SK-N-SH treated with all-trans-retinoic acid at 6 μM for 48 hours (cell line): ENCODE data around the gene ITIH1.
"Not testable (repeated sequence)": the region's sequence is repeated elsewhere in the genome, so short reads cannot be mapped to it uniquely, and the experiment has no call there.

Experiments
- RARB ChIP-seq: fragments of 250-450 bp; sonication (Bioruptor Pico); IDR thresholded peaks from 2 replicates; pipeline ENCODE4 v1.8.0; 2021; ENCODE audit warnings: mild to moderate bottlenecking, moderate library complexity
- TCF4 ChIP-seq: fragments of 250-450 bp; sonication (Bioruptor Pico); IDR thresholded peaks from 2 replicates; pipeline ENCODE4 v1.8.0; 2021; ENCODE audit warnings: mild to moderate bottlenecking, moderate library complexity, borderline replicate concordance
- ZFP30 ChIP-seq: fragments of 450-650 bp; formaldehyde crosslinking; IDR thresholded peaks from 2 replicates; pipeline ENCODE4 v1.5.0; 2022; ENCODE audit warnings: mild to moderate bottlenecking, moderate library complexity
- ZNF565 ChIP-seq: fragments of 450-650 bp; formaldehyde crosslinking; conservative IDR thresholded peaks from 2 replicates; pipeline ENCODE4 v1.5.0; 2020; ENCODE audit warnings: low read depth, mild to moderate bottlenecking, moderate library complexity
- ZNF70 ChIP-seq: fragments of 450-650 bp; formaldehyde crosslinking; IDR thresholded peaks from 2 replicates; pipeline ENCODE4 v1.5.0; 2020; ENCODE audit warnings: mild to moderate bottlenecking, moderate library complexity
- TF ChIP-seq, protein P1 (sequence below): fragments of 250-450 bp; sonication (Bioruptor Pico); IDR thresholded peaks from 2 replicates; pipeline ENCODE4 v1.5.1; 2020; ENCODE audit warnings: low read depth, mild to moderate bottlenecking, moderate library complexity

DNA sequence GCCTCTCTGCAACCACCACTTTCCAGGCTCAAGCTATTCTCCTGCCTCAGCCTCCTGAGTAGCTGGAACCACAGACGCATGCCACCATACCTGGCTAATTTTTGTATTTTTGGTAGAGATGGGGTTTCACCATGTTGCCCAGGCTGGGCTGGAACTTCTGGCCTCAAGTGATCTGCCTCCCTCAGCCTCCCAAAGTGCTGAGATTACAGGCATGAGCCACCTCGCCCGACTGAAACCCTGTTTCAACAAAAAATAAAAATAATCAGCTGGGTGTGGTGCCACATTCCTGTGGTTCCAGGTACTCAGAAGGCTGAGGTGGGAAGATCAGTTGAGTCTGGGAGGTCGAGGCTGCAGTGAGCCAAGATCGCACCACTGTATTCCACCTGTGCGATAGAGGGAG, 913 bp upstream of the ITIH1 start:
- TF ChIP-seq, protein P1, sequence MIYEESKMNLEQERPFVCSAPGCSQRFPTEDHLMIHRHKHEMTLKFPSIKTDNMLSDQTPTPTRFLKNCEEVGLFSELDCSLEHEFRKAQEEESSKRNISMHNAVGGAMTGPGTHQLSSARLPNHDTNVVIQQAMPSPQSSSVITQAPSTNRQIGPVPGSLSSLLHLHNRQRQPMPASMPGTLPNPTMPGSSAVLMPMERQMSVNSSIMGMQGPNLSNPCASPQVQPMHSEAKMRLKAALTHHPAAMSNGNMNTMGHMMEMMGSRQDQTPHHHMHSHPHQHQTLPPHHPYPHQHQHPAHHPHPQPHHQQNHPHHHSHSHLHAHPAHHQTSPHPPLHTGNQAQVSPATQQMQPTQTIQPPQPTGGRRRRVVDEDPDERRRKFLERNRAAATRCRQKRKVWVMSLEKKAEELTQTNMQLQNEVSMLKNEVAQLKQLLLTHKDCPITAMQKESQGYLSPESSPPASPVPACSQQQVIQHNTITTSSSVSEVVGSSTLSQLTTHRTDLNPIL (CRISPR knock-in tag), result not testable (repeated sequence)
- not testable (repeated sequence) for TF ChIP-seq ZNF70; ZFP30 (CRISPR knock-in tag); TCF4 (CRISPR knock-in tag); ZNF565 (CRISPR knock-in tag); RARB (CRISPR knock-in tag)
